Measurements from ENCODE around the gene EXT2.

EXT2 gene

DNA sequence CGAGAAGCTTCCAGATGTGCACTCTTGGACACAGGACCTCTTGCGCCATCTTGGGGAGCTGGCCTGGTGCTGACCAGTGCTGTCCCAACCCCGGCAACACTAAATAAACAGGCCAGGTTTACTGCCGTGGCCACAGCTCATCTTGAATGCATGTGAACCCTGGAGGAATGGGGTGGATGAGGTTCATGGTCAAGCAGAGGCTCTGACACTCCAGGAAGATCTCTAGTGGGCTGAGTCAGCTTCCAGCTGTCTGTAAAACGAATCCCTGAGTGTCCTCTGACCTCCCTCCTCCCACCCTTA is 162.7 kb downstream of the EXT2 start:
- H3K36me3 ChIP-seq (ENCODE audit: control insufficient read depth, insufficient read depth, low read length), result no peaks in the 10 kb centered on the region
- TF ChIP-seq CTCF (IDR thresholded peaks at IDR 0.05; ENCODE audit: insufficient read depth, low read length, poor library complexity, severe bottlenecking), result no peak
- no peaks in the 10 kb centered on the region; the same call in 1 of the 2 replicates for H3K27me3 ChIP-seq (replicated peaks; ENCODE audit: control insufficient read depth, insufficient read depth, low read length)
- no peak for DNase-seq (ENCODE audit: extremely low read depth, insufficient read length)
- H3K4me3 ChIP-seq (replicated peaks; ENCODE audit: low read depth, low read length), result no peak overlapping the region

DNA sequence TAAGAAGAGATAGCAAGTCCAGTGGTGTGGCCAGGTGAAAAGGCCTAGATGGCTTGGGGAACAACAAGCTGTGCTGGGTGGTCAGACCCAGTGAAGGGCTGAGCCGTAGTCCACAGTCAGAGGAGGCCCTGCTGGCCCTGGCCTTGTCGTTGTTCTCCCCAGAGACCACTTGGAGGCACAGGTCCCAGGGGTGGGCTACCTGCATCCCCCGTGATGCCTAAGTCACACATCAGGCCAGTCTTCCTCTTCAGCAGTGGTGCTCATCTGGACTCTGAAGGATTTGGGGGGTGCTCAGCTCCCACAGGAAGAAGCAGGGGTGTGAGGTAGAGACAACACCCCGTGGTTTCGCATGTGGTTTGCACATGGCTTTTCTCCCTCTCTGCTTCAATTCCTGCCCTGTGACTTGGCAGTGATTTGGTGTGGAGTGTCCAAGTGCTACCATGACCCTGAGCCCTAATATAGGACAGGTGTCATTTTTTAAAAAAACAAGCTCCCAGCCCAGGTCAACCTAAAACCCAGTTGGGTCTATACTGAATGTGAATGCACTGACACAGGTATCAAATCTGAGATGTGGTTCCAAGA is 163.5 kb downstream of the EXT2 start:
- Histone ChIP-seq H3K4me3 (replicated peaks; ENCODE audit: low read depth, low read length) (no peak overlapping the region), H3K27me3 (replicated peaks; ENCODE audit: control insufficient read depth, insufficient read depth, low read length) (no peaks in the 10 kb centered on the region; the same call in 1 of the 2 replicates), H3K36me3 (ENCODE audit: control insufficient read depth, insufficient read depth, low read length) (no peaks in the 10 kb centered on the region)
- TF ChIP-seq CTCF (IDR thresholded peaks at IDR 0.05; ENCODE audit: insufficient read depth, low read length, poor library complexity, severe bottlenecking), result no peak
- DNase-seq (ENCODE audit: extremely low read depth, insufficient read length), result no peak

- no peak for TF ChIP-seq CTCF (IDR thresholded peaks at IDR 0.05; ENCODE audit: insufficient read depth, low read length, poor library complexity, severe bottlenecking)
- Histone ChIP-seq H3K4me3 (replicated peaks; ENCODE audit: low read depth, low read length) (no peak overlapping the region), H3K27me3 (replicated peaks; ENCODE audit: control insufficient read depth, insufficient read depth, low read length) (no peaks in the 10 kb centered on the region; the same call in 1 of the 2 replicates), H3K36me3 (ENCODE audit: control insufficient read depth, insufficient read depth, low read length) (no peaks in the 10 kb centered on the region)
- DNase-seq (ENCODE audit: extremely low read depth, insufficient read length), result no peak
Measured at GRCh38 chr11:44260081-44260480, 164.6 kb downstream of the EXT2 start.

DNA sequence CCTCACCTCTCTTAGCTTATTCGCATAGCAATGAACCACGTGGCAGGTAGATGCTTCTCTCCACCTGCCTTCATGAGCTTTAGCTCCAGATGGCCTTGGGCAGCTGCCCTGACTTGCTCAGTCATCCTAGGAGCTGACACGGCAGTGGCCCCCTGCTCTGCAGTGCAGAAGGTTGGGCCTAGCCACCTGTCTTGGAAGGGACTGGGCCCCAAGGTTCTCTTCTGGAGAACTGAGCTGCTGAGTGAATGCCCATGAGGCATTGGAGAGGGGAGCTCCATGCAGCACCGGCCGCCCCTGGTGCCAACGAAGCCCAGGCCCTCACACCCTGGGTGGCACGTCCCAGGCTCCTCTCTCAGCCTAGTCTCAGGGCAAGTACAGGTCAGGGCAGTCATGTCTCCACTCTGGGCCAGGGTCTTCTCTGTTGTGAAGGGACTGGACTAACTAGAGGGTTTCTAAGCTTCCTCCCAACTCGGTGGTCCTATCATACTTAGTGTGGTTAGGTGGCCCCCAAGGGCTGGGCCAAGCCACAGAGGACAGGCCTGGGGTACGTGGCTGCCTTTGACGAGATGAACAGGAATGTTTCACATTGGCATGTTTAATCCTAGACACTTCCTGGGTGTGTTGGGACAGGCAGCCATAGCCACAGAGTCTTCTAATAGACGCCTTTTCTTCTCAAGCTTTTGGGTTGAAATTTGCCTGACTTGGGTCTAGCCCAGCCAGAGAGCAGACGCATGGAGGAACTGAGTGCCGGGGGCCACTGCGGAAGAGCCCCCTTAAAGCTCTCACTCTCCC is 166.5 kb downstream of the EXT2 start:
- TF ChIP-seq CTCF (IDR thresholded peaks at IDR 0.05; ENCODE audit: insufficient read depth, low read length, poor library complexity, severe bottlenecking), result no peak
- no peak overlapping the region for H3K4me3 ChIP-seq (replicated peaks; ENCODE audit: low read depth, low read length)
- H3K36me3 ChIP-seq (ENCODE audit: control insufficient read depth, insufficient read depth, low read length), result no peaks in the 10 kb centered on the region
- no peaks in the 10 kb centered on the region; the same call in 1 of the 2 replicates for H3K27me3 ChIP-seq (replicated peaks; ENCODE audit: control insufficient read depth, insufficient read depth, low read length)
- no peak for DNase-seq (ENCODE audit: extremely low read depth, insufficient read length)

GRCh38 chr11:44263738-44264437 is 168.4 kb downstream of the EXT2 start:
- Histone ChIP-seq H3K27me3 (replicated peaks; ENCODE audit: control insufficient read depth, insufficient read depth, low read length) (no peaks in the 10 kb centered on the region; the same call in 1 of the 2 replicates), H3K4me3 (replicated peaks; ENCODE audit: low read depth, low read length) (no peak overlapping the region), H3K36me3 (ENCODE audit: control insufficient read depth, insufficient read depth, low read length) (no peaks in the 10 kb centered on the region)
- TF ChIP-seq CTCF (IDR thresholded peaks at IDR 0.05; ENCODE audit: insufficient read depth, low read length, poor library complexity, severe bottlenecking), result no peak
- DNase-seq (ENCODE audit: extremely low read depth, insufficient read length), result no peak
